ENCODE measurements around the gene MYO1G. TPM values are rescaled to one million over a fixed set of nuclear protein-coding genes. Genes with fewer than 3 reads are reported as not detected.

Gene MYO1G
- total RNA-seq, 1 experiment from 2014 or later = 0.57 TPM

DNA sequence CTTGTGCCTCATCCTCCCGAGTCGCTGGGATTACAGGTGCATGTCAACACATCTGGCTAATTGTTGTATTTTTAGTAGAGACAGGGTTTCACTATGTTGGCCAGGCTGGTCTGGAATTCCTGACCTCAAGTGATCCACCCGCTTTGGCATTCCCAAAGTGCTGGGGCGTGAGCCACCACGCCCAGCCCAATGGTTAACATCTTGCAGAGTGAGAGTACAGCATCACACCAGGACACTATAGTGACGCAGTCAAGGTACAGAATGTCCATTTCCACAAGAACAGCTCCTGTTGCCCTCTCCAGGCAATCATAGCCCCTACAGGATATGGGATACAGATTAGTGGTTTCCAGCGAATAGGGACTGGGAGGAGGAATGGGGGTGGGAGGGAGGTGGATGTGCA is 34.0 kb downstream of the MYO1G start:
- Mint-ChIP-seq H3K9me3 (no peaks in the 10 kb centered on the region), H3K27me3 (ENCODE audit: low read depth) (peaks cover 8% of the 10 kb centered on the region), H3K36me3 (ENCODE audit: insufficient read depth in 1 of 3, low read depth in 3 of 3) (no peaks in the 10 kb centered on the region), H3K4me1 (no peaks in the 10 kb centered on the region; a peak in 1 of 4 replicates), H3K27ac (no peak overlapping the region), H3K4me3 (no peak overlapping the region; a peak in 1 of 5 replicates)
- Histone ChIP-seq H2BK5ac (ENCODE audit: insufficient read length, low read length) (no peak overlapping the region), H3K27me3 (ENCODE audit: insufficient read depth, low read length) (no peaks in the 10 kb centered on the region), H2AFZ (ENCODE audit: low read length) (no peak overlapping the region), H2AK5ac (ENCODE audit: insufficient read length, low read length) (no peak overlapping the region), H3K27ac (ENCODE audit: insufficient read length, low read depth, low read length) (no peak overlapping the region), H3K4me1 (ENCODE audit: insufficient read depth, low read length) (no peaks in the 10 kb centered on the region), H3K56ac (ENCODE audit: insufficient read length, low read depth, low read length) (no peak overlapping the region), H3K23me2 (ENCODE audit: insufficient read length, low read depth, low read length, poor library complexity, severe bottlenecking) (no peaks in the 10 kb centered on the region), H3K79me2 (ENCODE audit: insufficient read depth, low read length) (no peaks in the 10 kb centered on the region), H3K4ac (ENCODE audit: low read depth, low read length) (no peak overlapping the region), H3K23ac (ENCODE audit: insufficient read length, low read depth, low read length) (no peak overlapping the region), H3K18ac (ENCODE audit: insufficient read length, low read depth, low read length) (no peak overlapping the region), H2BK120ac (ENCODE audit: low read depth, low read length, poor library complexity, severe bottlenecking) (no peak overlapping the region), H3K9ac (ENCODE audit: extremely low read depth, insufficient read length, low read length) (no peak overlapping the region), H3K14ac (ENCODE audit: insufficient read depth, low read length) (no peak overlapping the region), H4K20me1 (ENCODE audit: control insufficient read depth, insufficient read depth, insufficient read length) (no peaks in the 10 kb centered on the region), H4K8ac (replicated peaks; ENCODE audit: insufficient read length, low read depth, low read length) (no peak overlapping the region), H3K79me1 (ENCODE audit: insufficient read depth, low read depth, low read length, poor library complexity, severe bottlenecking) (no peaks in the 10 kb centered on the region), H3K9me3 (ENCODE audit: control insufficient read depth, low read depth, low read length) (no peaks in the 10 kb centered on the region), H2BK20ac (ENCODE audit: low read depth, low read length, poor library complexity, severe bottlenecking) (no peak overlapping the region), H3K4me2 (ENCODE audit: insufficient read depth, insufficient read length, low read length) (no peak overlapping the region), H4K5ac (ENCODE audit: insufficient read length, low read depth, low read length) (no peak overlapping the region), H2BK15ac (ENCODE audit: low read depth, low read length) (no peak overlapping the region), H2BK12ac (ENCODE audit: insufficient read length, low read depth, low read length) (no peak overlapping the region), H3T11ph (ENCODE audit: low read length) (no peak overlapping the region), H4K91ac (ENCODE audit: insufficient read length, low read depth, low read length) (no peak overlapping the region)
- TF ChIP-seq, protein P1, sequence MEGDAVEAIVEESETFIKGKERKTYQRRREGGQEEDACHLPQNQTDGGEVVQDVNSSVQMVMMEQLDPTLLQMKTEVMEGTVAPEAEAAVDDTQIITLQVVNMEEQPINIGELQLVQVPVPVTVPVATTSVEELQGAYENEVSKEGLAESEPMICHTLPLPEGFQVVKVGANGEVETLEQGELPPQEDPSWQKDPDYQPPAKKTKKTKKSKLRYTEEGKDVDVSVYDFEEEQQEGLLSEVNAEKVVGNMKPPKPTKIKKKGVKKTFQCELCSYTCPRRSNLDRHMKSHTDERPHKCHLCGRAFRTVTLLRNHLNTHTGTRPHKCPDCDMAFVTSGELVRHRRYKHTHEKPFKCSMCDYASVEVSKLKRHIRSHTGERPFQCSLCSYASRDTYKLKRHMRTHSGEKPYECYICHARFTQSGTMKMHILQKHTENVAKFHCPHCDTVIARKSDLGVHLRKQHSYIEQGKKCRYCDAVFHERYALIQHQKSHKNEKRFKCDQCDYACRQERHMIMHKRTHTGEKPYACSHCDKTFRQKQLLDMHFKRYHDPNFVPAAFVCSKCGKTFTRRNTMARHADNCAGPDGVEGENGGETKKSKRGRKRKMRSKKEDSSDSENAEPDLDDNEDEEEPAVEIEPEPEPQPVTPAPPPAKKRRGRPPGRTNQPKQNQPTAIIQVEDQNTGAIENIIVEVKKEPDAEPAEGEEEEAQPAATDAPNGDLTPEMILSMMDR (conservative IDR thresholded peaks at IDR 0.05) = no peak
- WGBS (ENCODE audit: extremely low coverage, insufficient read length, low lambda C conversion rate) = no CpG with 5 or more reads among the region's 7 CpGs
- no peak for DNase-seq

All from H9 (cell line).